Measurements from ENCODE around the gene ZMYND11. TPM values are rescaled to one million over a fixed set of nuclear protein-coding genes. Genes with fewer than 3 reads are reported as not detected.

Gene ZMYND11
- polyA plus RNA-seq, 1 donor (not counting 4 experiments of a cell fraction or from before 2014, with no cell fraction given), result 36.1 TPM

DNA sequence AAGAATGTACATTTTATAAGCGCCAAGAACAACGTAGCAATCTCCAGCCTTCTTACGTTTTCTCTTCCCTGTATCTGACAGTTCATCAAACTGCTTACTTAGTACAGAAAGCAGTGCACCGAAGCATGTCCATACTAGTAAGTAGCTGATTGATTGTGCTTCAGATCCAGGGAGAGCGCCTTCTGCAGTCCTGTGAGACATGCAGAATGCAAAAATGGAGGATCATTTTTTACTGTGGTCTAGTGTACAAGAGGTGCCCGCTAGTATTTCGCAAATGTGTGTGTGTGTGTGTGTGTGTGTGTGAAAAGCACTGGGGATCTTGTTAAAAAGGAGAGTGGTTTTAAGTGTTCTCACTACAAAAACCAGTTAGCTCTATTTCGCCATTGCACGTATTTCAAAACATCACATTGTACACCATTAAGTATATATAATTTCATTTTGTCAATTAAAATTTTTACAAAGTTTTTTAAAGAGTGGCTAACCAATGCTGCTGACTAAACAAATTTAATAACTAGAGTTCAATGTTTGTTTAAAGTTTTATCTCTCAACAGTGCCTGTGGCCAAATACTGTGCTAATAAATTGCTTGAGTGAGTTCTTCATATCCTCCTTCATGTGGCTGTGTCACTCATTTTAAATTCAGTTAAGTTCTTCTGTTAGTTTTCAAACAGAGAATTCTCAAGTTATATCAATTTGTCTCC is 99.6 kb downstream of the ZMYND11 start:
- TF ChIP-seq, protein P1, sequence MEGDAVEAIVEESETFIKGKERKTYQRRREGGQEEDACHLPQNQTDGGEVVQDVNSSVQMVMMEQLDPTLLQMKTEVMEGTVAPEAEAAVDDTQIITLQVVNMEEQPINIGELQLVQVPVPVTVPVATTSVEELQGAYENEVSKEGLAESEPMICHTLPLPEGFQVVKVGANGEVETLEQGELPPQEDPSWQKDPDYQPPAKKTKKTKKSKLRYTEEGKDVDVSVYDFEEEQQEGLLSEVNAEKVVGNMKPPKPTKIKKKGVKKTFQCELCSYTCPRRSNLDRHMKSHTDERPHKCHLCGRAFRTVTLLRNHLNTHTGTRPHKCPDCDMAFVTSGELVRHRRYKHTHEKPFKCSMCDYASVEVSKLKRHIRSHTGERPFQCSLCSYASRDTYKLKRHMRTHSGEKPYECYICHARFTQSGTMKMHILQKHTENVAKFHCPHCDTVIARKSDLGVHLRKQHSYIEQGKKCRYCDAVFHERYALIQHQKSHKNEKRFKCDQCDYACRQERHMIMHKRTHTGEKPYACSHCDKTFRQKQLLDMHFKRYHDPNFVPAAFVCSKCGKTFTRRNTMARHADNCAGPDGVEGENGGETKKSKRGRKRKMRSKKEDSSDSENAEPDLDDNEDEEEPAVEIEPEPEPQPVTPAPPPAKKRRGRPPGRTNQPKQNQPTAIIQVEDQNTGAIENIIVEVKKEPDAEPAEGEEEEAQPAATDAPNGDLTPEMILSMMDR (optimal IDR thresholded peaks at IDR 0.05 in 1 of 3, IDR thresholded peaks at IDR 0.05 in 1 of 3, conservative IDR thresholded peaks at IDR 0.05 in 1 of 3; ENCODE audit: extremely low read depth in 1 of 3, insufficient read depth in 2 of 3, low read length in 3 of 3), result peak in 2 of 3 experiments; percentile 12 to 57
- no peak for TF ChIP-seq EZH2 (IDR thresholded peaks at IDR 0.05; ENCODE audit: low read length)
- H3K9me3 ChIP-seq (ENCODE audit: control insufficient read depth, low read depth, low read length), result no peaks in the 10 kb centered on the region
- H3K4me3 ChIP-seq (ENCODE audit: control insufficient read depth in 2 of 3, extremely low read depth in 1 of 3, insufficient read depth in 2 of 3, low read depth in 1 of 3, low read length in 3 of 3), result no peak overlapping the region
- FAIRE-seq (peak; percentile 76), DNase-seq (ENCODE audit: low read depth, low spot score) (no peak)
- no peak overlapping the region for H3K27ac ChIP-seq (ENCODE audit: control insufficient read depth, insufficient read depth, low read length)
- no peaks in the 10 kb centered on the region for H3K79me2 ChIP-seq (ENCODE audit: control insufficient read depth, insufficient read depth, low read length)
- H3K9ac ChIP-seq (ENCODE audit: control insufficient read depth, extremely low read depth, insufficient read depth, low read length), result no peak overlapping the region
- no peaks in the 10 kb centered on the region for H3K36me3 ChIP-seq (ENCODE audit: control insufficient read depth in 2 of 2, extremely low read depth in 1 of 2, insufficient read depth in 2 of 2, low read length in 2 of 2)
- H3K27me3 ChIP-seq (ENCODE audit: control insufficient read depth, extremely low read depth, insufficient read depth, low read length), result no peaks in the 10 kb centered on the region
- dilution Hi-C loops (cut with MboI; ENCODE audit: extremely low pct_ligation_motif_present, low sequenced_read_pairs), result no loop called here
- no peak overlapping the region for H3K4me2 ChIP-seq (ENCODE audit: control insufficient read depth, extremely low read depth, insufficient read depth, low read depth, low read length)
- H2AFZ ChIP-seq (ENCODE audit: control insufficient read depth, low read length), result no peak overlapping the region
- H3K4me1 ChIP-seq (ENCODE audit: control insufficient read depth, extremely low read depth, insufficient read depth, low read length), result peaks cover 9% of the 10 kb centered on the region
- H4K20me1 ChIP-seq (ENCODE audit: control insufficient read depth, extremely low read depth, insufficient read depth, low read length), result no peaks in the 10 kb centered on the region
- H3K9me1 ChIP-seq (ENCODE audit: control insufficient read depth, extremely low read depth, insufficient read depth, low read length), result no peaks in the 10 kb centered on the region

DNA sequence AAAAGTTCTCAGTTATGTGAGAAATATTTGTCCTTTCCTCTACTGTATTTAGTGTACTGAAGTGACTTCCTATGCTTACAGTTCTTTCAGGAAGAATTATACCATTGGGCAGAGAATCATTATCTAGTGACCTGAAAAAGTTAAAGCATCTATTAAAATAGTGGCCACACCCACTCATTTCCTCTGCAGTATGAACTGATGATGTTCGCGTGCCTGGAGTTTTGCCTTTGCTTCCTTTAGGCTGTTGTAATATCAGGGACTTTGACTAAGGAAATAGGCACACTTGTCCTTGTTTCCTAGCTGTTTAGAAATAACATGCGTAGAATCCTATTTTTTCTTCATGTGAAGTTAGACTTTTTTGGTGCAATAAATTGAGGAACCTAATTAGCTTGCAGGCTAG is 100.7 kb downstream of the ZMYND11 start:
- Histone ChIP-seq H3K36me3 (ENCODE audit: control insufficient read depth in 2 of 2, extremely low read depth in 1 of 2, insufficient read depth in 2 of 2, low read length in 2 of 2) (no peaks in the 10 kb centered on the region), H3K9ac (ENCODE audit: control insufficient read depth, extremely low read depth, insufficient read depth, low read length) (no peak overlapping the region), H3K27me3 (ENCODE audit: control insufficient read depth, extremely low read depth, insufficient read depth, low read length) (no peaks in the 10 kb centered on the region), H4K20me1 (ENCODE audit: control insufficient read depth, extremely low read depth, insufficient read depth, low read length) (no peaks in the 10 kb centered on the region), H2AFZ (ENCODE audit: control insufficient read depth, low read length) (no peak overlapping the region), H3K9me3 (ENCODE audit: control insufficient read depth, low read depth, low read length) (no peaks in the 10 kb centered on the region), H3K9me1 (ENCODE audit: control insufficient read depth, extremely low read depth, insufficient read depth, low read length) (no peaks in the 10 kb centered on the region), H3K79me2 (ENCODE audit: control insufficient read depth, insufficient read depth, low read length) (no peaks in the 10 kb centered on the region), H3K4me2 (ENCODE audit: control insufficient read depth, extremely low read depth, insufficient read depth, low read depth, low read length) (no peak overlapping the region), H3K4me3 (ENCODE audit: control insufficient read depth in 2 of 3, extremely low read depth in 1 of 3, insufficient read depth in 2 of 3, low read depth in 1 of 3, low read length in 3 of 3) (no peak overlapping the region), H3K4me1 (ENCODE audit: control insufficient read depth, extremely low read depth, insufficient read depth, low read length) (peaks cover 9% of the 10 kb centered on the region), H3K27ac (ENCODE audit: control insufficient read depth, insufficient read depth, low read length) (no peak overlapping the region)
- dilution Hi-C loops (cut with MboI; ENCODE audit: extremely low pct_ligation_motif_present, low sequenced_read_pairs), result no loop called here
- TF ChIP-seq, protein P1 (optimal IDR thresholded peaks at IDR 0.05 in 1 of 3, IDR thresholded peaks at IDR 0.05 in 1 of 3, conservative IDR thresholded peaks at IDR 0.05 in 1 of 3; ENCODE audit: extremely low read depth in 1 of 3, insufficient read depth in 2 of 3, low read length in 3 of 3), result no peak
- no peak for TF ChIP-seq EZH2 (IDR thresholded peaks at IDR 0.05; ENCODE audit: low read length)
- FAIRE-seq (peak; percentile 13), DNase-seq (ENCODE audit: low read depth, low spot score) (no peak)

Data from keratinocyte (primary cell).